ENCODE results near the gene IQCN.

GRCh38 chr19:18251587-18252369 is 22.5 kb downstream of the IQCN start:
- TF ChIP-seq, protein P1, sequence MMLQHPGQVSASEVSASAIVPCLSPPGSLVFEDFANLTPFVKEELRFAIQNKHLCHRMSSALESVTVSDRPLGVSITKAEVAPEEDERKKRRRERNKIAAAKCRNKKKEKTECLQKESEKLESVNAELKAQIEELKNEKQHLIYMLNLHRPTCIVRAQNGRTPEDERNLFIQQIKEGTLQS (CRISPR knock-in tag; conservative IDR thresholded peaks at IDR 0.05): no peak
- TF ChIP-seq TP53 (CRISPR knock-in tag; IDR thresholded peaks at IDR 0.05) (no peak), ELF4 (CRISPR knock-in tag; IDR thresholded peaks at IDR 0.05; ENCODE audit: low read depth) (no peak), HMGXB4 (CRISPR knock-in tag; IDR thresholded peaks at IDR 0.05) (no peak), ESRRA (CRISPR knock-in tag; IDR thresholded peaks at IDR 0.05; ENCODE audit: borderline replicate concordance) (no peak)
- TF ChIP-seq, protein P2, sequence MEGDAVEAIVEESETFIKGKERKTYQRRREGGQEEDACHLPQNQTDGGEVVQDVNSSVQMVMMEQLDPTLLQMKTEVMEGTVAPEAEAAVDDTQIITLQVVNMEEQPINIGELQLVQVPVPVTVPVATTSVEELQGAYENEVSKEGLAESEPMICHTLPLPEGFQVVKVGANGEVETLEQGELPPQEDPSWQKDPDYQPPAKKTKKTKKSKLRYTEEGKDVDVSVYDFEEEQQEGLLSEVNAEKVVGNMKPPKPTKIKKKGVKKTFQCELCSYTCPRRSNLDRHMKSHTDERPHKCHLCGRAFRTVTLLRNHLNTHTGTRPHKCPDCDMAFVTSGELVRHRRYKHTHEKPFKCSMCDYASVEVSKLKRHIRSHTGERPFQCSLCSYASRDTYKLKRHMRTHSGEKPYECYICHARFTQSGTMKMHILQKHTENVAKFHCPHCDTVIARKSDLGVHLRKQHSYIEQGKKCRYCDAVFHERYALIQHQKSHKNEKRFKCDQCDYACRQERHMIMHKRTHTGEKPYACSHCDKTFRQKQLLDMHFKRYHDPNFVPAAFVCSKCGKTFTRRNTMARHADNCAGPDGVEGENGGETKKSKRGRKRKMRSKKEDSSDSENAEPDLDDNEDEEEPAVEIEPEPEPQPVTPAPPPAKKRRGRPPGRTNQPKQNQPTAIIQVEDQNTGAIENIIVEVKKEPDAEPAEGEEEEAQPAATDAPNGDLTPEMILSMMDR (IDR thresholded peaks at IDR 0.05): peak; percentile 99
- TF ChIP-seq, protein P3, sequence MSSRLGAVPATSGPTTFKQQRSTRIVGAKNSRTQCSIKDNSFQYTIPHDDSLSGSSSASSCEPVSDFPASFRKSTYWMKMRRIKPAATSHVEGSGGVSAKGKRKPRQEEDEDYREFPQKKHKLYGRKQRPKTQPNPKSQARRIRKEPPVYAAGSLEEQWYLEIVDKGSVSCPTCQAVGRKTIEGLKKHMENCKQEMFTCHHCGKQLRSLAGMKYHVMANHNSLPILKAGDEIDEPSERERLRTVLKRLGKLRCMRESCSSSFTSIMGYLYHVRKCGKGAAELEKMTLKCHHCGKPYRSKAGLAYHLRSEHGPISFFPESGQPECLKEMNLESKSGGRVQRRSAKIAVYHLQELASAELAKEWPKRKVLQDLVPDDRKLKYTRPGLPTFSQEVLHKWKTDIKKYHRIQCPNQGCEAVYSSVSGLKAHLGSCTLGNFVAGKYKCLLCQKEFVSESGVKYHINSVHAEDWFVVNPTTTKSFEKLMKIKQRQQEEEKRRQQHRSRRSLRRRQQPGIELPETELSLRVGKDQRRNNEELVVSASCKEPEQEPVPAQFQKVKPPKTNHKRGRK (CRISPR knock-in tag; IDR thresholded peaks at IDR 0.05; ENCODE audit: borderline replicate concordance): no peak

Measured in WTC11 (cell line).